Testis (tissue), 2 donors: ENCODE data around the gene ANXA8.

Experiments
- CTCF ChIP-seq, 3 experiments: fragments of 450-650 bp in 2 of 3; fragments of 200-600 bp in 1 of 3; sonication (generic) in 1 of 3; IDR thresholded peaks; one replicate each; pipeline ENCODE4 v1.5.1; 2016 to 2019; ENCODE audit warnings: antibody characterized with exemption in 3 of 3, mild to moderate bottlenecking in 2 of 3, moderate library complexity in 1 of 3
- POLR2A ChIP-seq: fragments of 450-650 bp; IDR thresholded peaks from one replicate; pipeline ENCODE4 v1.6.1; 2017; ENCODE audit warnings: antibody characterized with exemption, mild to moderate bottlenecking, moderate library complexity

- TF ChIP-seq CTCF (IDR thresholded peaks at IDR 0.05) (no peak), POLR2A (no peak)
Observed at GRCh38 chr10:47447209-47447608, 36.7 kb downstream of the ANXA8 start.
